ENCODE results near the gene RNF208.
"Not testable (repeated sequence)": the region's sequence is repeated elsewhere in the genome, so short reads cannot be mapped to it uniquely, and the experiment has no call there.

RNF208 gene

DNA sequence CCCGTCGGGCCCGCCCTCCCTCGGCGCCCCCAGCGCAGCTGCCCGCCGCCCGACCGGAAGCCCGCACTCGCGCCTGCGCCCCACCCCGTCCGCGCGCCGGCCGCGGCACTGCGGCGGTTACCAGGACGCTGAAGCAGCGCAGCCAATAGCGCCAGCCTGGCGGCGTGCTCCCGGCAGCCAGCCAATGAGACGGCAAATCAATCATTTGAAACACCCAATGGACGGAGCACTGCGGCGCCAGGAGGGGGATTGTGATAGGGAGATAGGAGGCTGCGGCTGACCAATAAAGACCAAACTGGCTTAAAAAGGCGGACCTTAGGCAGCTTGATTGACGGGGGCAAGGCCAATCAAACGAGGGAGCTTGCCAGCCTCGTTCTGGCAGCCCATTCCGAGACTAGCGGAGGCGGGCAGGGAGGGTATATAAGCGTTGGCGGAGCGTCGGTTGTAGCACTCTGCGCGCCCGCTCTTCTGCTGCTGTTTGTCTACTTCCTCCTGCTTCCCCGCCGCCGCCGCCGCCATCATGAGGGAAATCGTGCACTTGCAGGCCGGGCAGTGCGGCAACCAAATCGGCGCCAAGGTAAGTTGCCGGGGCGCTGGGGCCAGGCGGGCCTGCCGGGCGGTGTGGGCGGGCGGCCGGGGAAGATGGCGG is 18.9 kb upstream of the RNF208 start, which contains the start of gene TUBB4B:
Gene TUBB4B, plus strand, starts transcription at position 447 of the 649 bp plus-strand sequence. Its CDS starts 74 bp downstream, at position 521.
- DNase-seq, result peak; percentile 86

DNA sequence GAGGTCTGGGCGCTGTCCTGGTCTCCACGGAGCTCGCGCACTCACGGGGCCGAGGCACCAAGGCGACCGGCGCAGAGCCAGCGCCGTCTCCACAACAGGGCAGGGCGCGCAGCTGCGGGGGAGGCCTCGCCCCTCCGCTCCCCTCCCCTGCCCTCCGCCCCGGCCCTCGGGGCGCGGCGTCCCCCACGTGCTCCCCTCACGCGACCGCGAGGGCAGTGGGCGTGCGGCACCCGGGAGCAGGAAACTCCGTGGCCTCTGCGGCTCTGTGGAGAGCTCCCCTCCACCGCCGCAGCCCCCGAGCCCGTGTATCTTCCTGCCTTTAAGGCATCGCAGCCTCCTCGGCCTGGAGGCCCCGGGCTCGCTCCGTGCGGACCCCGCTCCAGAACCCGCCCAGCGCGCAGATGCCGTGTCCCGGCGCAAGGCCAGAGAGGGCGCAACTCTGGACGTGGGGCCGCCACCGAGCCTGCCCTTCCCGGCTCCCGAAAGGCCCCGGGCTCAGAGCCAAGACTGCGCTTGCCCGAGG is 18.3 kb upstream of the RNF208 start:
- peak; percentile 96 for DNase-seq

DNA sequence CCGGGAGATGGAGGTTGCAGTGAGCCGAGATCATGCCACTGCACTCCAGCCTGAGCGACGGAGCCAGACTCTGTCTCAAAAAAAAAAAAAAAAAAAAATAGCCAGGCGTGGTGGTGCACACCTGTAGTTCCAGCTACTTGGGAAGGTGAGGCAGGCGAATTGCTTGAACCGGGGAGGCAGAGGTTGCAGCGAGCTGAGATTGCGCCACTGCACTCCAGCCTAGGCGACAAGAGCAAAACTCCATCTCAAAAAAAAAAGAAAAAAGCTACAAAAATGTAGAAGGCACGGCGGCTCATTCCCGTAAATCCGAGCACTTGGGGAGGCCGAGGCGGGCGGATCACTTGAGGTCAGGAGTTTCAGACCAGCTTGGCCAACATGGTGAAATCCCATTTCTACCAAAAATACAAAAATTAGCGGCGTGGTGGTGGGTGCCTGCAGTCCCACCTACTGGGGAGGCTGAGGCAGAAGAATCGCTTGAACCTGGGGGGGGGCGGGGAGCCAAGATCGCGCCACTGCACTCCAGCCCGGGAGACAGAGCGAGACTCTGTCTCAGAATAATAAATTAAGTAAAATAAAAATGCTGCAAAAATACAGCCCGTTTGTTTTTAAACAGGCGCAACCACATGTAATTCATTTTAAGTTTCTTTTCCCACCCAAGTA is 17.6 kb upstream of the RNF208 start:
- not testable (repeated sequence) for DNase-seq

DNA sequence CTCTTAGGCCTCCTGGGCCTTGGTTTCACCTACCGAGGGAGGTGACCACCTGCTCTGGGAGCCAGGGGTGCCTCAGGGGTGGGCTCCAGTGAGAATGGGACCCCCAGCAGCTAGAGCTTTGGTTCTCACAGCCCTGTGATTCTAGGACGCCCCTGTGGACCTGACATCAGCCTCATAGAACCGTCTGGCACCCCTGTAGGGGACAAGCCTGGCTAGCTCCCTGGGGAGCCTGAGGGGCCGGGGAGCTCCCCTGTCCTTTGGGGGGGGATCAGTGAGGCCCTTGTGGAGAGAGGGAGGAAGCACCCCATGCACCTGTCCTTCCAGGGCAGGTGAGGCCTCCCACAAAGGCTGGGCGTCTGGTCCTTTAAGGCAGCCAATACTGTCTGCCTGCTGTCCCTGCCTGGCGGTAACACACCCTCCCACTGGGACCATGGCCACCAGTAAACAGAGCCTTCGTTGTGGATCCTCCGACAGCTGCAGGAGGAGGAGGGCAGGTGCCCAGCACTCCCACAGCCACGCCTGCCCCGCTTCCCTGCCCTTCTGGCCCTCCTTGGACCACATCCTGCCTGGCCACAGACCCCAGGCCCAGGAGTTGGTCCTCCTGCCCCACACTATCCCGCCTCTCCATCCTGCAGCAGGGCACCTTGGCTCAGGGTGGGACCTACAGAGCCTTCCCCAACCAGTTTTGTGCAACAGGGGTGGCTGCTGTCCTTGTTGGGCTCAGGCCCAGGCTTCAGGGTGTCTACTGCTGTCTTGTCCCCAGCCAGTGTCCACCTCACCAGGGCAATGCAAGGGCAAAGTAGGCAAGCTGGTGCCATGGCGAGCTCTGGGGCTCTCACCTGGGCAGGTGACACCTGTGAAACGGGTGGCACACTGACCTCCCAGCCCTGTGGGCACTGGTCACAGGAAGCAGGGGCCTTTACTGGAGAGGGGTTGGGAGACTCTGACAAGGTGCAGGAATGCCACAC is 16.0 kb upstream of the RNF208 start:
- no peak for DNase-seq

DNA sequence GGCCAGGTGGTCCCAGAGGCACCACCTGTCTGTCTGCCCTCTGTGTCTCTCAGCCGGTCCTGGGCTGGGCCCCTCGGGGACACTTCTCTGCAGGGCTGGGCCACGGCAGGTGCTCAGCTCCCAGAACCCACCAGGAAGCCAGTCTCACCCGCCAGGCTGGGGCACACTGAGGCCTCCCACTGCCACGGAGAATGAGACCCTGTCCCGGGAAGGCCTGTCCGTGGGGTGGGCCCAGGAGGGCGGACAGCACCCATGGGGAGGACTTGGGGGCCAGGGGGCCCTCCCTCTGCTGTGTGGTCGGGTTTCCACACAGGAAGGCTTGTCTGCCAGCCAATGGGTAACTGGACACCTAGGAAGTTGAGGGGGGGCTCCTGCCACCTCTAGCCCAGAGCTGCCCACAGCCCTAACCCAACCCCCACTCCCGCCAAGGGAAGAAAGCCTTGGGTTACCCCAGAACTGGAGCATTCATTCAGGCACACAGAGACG is 14.9 kb upstream of the RNF208 start:
- DNase-seq, result no peak

DNA sequence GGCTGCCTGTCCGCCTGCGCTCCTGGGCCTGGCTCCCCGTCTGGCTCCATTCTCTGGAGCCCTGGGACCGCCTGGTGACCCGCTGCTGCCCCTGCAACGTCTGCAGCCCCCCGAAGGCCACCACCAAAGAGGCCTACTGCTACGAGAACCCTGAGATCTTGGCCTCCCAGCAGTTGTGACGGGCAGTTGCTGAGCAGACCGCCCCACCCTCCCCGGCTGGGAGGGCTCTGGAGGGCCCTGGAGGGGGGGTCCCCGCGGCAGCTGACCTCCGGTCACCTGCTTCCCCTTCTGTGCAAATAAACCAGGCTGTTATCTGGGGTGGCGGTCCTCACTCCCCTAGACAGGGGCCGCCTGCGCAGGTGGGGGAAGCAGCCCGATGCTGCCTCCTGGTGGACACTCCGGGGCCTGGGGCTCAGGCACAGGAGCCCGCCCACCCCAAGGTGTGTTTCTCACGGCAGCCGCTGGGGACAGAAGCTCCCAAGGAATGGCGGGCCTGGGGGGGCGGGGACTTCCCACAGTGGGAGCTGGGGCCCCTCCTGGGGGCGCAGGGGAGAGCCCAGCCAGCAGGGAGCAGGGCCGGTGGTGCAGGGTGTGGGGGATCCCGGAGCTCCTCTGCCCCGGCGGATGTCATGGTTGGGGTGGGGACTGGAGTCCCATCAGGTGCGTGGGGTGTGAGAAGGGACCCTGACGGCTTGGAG is 14.3 kb upstream of the RNF208 start:
- DNase-seq, result peak; percentile 85

DNA sequence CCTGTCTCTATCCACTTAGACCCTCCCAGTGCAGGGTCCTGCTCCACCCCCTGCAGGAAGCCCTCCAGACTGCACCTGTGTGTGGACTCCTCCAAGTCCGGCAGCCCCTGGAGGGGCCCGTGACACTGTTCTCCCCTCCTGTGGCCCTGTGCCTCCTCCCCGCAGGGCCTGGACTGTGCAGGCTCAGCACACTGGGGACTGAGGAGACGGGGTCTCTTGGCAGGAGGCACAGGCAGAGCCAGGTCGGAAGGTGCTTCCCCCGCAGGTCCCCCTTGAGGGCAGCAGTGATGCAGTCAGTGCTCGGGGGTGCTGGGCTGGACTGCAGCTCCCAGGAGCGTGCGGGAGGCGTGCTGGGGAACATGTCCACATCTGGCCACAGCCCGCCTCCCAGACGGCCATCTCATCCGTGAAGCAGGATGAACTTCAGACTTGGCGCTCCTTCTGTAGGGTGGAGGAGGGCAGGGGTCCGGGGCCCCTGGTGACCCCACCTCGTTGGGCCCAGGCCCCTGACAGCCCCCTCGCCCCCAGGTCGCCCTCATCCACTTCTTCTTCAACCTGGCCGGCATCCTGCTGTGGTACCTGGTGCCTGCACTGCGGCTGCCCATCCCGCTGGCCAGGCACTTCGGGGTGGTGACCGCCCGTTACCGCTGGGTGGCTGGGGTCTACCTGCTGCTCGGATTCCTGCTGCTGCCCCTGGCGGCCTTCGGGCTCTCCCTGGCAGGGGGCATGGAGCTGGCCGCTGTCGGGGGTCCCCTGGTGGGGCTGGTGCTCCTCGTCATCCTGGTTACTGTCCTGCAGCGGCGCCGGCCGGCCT is 13.6 kb upstream of the RNF208 start:
- DNase-seq, result no peak

DNA sequence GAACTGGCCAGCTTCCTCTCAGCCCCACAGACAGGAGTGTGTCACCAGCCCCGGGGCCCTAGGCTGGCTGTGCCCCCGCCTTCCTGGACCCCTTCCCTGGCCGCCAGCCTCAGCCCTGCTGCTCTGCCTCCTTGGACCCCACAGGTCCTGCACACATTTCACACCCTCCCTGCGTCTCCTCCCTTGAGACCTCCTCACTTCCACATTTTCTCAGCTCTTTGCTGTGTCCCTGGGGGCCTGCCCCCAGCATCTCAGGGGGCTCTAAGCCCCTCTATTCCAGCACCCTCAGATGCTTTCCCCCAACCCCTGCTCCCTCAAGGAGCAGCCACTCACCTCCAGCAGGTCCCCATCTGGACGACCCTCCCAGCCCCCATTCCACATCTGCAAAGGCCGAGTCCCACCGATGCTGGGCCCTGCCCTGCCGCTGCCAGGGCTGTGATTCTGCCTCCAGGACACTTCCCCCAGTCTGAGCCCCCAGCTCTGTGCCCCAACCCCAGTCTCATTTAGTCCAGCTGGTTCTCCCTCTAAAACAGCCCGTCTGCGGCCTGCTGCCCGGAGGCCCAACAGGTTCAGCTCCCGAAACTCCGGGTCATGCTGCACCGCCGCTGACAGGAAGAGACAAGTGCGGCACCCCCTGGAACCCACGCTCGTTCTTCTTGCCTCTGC is 12.9 kb upstream of the RNF208 start:
- DNase-seq, result no peak

DNA sequence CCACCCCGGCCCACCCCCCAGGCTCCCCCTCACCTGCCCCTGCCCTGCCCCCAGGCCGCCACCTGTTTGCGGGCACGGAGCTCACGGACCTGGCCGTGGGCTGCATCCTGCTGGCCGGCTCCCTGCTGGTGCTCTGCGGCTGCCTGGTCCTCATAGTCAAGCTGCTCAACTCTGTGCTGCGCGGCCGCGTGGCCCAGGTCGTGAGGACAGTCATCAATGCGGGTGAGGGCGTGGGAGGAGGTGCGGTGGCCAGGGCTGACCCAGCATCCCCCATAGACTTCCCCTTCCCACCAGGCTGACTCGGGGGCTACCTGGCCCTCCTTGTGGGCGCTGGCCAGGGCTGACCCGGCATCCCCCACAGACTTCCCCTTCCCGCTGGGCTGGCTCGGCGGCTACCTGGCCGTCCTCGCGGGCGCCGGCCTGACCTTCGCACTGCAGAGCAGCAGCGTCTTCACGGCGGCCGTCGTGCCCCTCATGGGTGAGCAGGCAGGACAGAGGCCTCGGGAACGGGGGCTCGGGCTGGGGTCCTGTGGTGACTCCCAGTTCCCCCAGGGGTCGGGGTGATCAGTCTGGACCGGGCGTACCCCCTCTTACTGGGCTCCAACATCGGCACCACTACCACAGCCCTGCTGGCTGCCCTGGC is 12.1 kb upstream of the RNF208 start:
- peak; percentile 38 for DNase-seq

DNA sequence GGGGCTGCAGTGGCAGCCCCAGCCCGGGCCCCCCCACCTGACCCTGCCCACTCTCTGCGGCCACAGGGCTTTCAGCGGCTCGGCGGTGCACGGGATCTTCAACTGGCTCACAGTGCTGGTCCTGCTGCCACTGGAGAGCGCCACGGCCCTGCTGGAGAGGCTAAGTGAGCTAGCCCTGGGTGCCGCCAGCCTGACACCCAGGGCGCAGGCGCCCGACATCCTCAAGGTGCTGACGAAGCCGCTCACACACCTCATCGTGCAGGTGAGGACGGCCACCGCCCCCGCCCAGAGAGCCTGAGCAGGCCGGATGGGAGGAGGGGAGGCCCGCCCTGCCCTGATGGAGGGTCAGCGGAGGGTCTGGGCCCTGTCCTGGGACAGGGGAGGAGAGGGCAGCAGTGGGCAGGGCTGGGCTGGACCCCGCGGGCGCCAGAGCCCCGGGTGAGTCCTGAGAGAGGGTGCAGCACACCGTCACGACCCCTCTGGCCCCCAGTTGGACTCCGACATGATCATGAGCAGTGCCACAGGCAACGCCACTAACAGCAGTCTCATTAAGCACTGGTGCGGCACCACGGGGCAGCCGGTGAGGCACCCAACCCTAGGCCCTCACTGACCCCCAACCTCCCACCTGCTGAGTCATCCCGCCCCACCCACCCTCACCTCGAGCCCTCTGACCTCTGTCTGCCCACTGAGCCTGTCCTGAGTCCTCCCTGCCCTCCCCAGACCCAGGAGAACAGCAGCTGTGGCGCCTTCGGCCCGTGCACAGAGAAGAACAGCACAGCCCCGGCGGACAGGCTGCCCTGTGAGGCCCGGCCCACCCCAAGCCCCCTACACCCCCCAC is 11.3 kb upstream of the RNF208 start:
- no peak for DNase-seq

DNA sequence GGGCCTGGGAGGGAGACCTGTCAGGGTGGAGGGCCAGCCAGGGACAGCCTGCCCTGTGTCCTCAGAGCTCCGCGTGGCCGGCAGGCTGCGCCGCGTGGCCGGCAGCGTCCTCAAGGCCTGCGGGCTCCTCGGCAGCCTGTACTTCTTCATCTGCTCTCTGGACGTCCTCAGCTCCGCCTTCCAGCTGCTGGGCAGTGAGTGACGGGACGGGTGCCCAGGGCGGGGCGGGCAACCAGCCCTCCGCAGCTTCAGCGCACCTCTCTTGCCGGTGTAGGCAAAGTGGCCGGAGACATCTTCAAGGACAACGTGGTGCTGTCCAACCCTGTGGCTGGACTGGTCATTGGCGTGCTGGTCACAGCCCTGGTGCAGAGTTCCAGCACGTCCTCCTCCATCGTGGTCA is 10.5 kb upstream of the RNF208 start:
- peak; percentile 6 for DNase-seq

DNA sequence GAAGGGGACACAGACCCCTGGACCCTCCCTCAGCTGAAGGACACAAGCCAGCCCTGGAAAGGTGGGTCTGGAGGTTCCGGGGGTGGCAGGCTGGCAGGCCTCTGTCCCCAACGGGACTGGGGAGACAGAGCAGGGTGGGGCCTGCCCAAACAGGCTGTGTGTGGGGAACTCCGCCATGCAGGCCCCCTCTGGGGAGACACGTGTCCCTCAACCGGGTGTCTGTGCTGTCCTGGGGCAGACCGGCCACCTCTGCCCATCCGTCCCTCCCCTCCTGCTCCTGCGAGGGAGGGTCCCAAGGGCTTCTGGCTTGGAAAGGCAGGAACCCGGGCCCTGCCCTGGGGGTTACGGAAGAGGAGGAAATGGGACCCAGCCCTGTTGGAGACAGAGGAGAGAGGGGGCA is 10.1 kb upstream of the RNF208 start:
- no peak for DNase-seq

DNA sequence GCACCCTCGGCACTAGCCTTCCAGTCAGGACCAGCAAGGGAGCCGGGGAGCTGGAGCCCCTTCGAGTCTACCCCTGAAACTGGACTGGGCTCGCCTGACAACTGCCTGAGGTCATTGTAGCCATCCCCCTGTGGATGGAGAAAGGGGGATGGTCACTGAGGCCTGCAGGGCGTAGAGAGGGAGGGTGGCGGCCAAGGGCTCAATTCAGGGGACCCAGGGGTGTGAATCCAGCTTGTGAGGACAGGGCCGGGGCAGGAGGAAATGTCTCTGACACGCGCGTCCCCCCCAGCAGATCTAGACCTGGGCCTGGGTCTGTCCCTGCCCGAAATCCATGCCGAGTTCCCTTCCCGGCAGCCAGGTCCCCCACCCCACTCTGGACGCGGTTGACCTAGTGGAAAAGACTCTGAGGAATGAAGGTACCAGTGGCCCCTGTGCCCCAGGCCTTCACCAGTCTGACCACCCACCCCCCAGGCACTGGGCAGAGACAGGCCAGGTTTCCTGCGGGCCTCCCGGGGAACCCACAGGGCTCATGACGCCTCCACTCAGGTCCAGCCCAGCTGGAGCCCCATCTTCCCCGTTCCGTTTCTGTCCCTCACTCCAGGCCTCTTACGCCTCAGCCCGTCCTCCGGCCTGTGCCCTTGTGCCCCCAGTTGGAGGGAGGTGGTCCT is 9.5 kb upstream of the RNF208 start:
- no peak for DNase-seq

DNA sequence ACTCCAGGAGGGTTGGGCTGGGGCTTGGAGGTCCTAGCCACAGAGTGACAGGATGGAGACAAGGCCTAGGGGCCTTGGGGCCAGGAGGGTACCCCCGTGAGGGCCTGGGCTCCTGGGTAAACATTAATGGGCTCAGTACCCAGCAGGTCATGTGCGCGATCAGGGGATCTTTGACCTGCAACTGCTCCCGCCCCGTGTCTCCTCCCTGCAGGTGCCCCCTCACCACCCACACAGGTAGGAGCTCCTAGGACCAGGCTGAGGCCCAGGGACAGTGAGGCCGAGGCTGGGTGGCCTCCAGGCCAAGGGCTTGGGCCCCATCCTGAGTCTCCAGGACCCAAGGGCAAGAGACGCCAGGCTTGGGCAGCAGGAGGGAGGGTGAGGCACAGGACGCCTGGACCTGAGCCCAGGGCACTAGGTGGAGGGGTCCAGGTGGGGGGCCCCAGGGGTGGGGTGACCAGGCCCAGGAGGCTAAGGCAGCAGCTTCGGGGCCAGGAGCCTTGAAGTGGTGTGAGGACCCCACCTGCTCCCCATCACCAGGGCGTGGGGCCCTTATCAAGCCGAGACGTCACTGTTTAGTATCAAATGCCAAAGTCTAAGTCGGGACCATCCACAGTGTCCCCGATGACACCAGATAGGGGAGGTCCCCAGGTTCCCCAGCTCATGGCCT is 8.8 kb upstream of the RNF208 start, which contains the start of gene SLC34A3:
Gene SLC34A3, plus strand, starts transcription at position 197 of the 667 bp plus-strand sequence. CDS start 802 bp downstream, outside the sequence.
- DNase-seq, result no peak

DNA sequence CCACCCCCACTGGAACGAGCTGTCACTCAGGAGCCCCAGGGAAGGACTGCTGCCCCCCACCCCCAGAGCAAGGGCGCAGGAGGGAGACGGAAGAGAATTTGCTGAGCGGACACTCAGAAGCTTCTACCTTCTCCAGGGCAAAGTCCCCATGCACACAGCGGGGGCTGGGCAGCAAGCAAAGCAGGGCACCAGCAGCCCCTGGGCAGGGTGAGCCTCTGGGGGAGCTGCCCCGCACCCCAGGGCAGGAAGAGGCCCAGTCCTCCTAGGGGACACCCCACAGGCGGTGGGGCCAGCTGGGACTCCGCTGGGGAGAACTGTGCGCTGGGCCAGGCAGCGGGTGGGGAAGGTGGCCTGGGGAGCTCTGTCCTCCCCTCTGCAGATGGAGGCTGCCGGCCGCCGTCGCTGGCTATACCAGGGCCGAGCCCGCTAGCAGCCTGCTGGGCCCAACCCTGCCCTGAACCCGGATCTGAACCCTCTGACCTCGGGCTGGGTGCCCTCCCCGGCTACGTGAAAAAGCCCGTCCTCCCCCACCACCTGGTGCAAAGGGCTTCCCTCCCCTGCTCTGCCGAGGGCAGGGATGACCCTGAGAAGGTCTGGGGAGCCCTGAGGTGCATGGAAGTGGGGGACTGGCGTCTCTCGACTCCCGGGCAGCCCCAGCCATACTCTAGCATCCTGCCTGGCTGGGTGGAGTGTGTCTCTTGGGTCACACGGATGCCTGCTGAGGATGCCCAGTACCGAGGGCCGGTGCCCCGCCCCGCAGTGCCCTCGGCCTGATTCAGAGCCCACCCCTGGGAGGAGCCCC is 8.1 kb upstream of the RNF208 start:
- DNase-seq, result no peak

Measured in right kidney (tissue), 1 donor.